Midbrain (tissue), 1 donor: Measurements from ENCODE around the gene ENTPD2.
A peak's percentile ranks its signal among the peaks of the same experiment; 100 is the strongest.

Experiments
- DNase-seq: peaks from one replicate; lab custom pipeline; 2025; lab: John Stamatoyannopoulos, UW

The ENTPD2 gene

GRCh38 chr9:137030006-137030405, 23.9 kb downstream of the ENTPD2 start:
- DNase-seq: no peak

GRCh38 chr9:137029058-137029936, 24.6 kb downstream of the ENTPD2 start:
- peak; percentile 80 for DNase-seq

GRCh38 chr9:137028263-137029057, 25.4 kb downstream of the ENTPD2 start:
- peak; percentile 74 for DNase-seq

GRCh38 chr9:137027369-137028262, 26.2 kb downstream of the ENTPD2 start, which contains the start of gene ABCA2:
Gene ABCA2, minus strand, starts transcription at chr9:137028237. Its CDS starts 97 bp downstream, at chr9:137028140.
- DNase-seq: no peak

GRCh38 chr9:137026828-137027227, 27.0 kb downstream of the ENTPD2 start:
- no peak for DNase-seq

GRCh38 chr9:137026384-137026783, 27.5 kb downstream of the ENTPD2 start:
- no peak for DNase-seq

GRCh38 chr9:137025517-137025966, 28.3 kb downstream of the ENTPD2 start:
- peak; percentile 96 for DNase-seq

- DNase-seq: peak; percentile 60
These were observed 30.3 kb downstream of the ENTPD2 start for GRCh38 chr9:137023583-137023991.

GRCh38 chr9:137023157-137023556, 30.7 kb downstream of the ENTPD2 start:
- no peak for DNase-seq

- DNase-seq: no peak
These were observed 31.2 kb downstream of the ENTPD2 start for GRCh38 chr9:137022662-137023008.

- DNase-seq: peak; percentile 80
These were observed 31.7 kb downstream of the ENTPD2 start for GRCh38 chr9:137021979-137022661.

- no peak for DNase-seq
These were observed 32.3 kb downstream of the ENTPD2 start for GRCh38 chr9:137021568-137021978.

GRCh38 chr9:137020771-137021567, 32.9 kb downstream of the ENTPD2 start:
- DNase-seq: no peak

- DNase-seq: no peak
These were observed 33.8 kb downstream of the ENTPD2 start for GRCh38 chr9:137019891-137020683.

GRCh38 chr9:137018761-137019559, 34.9 kb downstream of the ENTPD2 start:
- no peak for DNase-seq

- no peak for DNase-seq
These were observed 35.9 kb downstream of the ENTPD2 start for GRCh38 chr9:137017791-137018497.

GRCh38 chr9:137017071-137017470, 36.8 kb downstream of the ENTPD2 start:
- no peak for DNase-seq

GRCh38 chr9:137016436-137016835, 37.4 kb downstream of the ENTPD2 start:
- no peak for DNase-seq
